GM21390 (cell line): ENCODE results near the gene BMAL1.
"Not testable (repeated sequence)": the region's sequence is repeated elsewhere in the genome, so short reads cannot be mapped to it uniquely, and the experiment has no call there.

Experiments
- ATAC-seq: cut with Tn5 transposase; IDR thresholded peaks from one replicate; pipeline ENCODE4 v1.9.1; 2021; ENCODE audit not compliant: unreplicated experiment

Gene BMAL1

GRCh38 chr11:13436836-13437235, 159.2 kb downstream of the BMAL1 start:
- ATAC-seq: not testable (repeated sequence)
